Measurements from ENCODE around the gene MERTK.
"Not testable (repeated sequence)": the region's sequence is repeated elsewhere in the genome, so short reads cannot be mapped to it uniquely, and the experiment has no call there.

Gene MERTK

GRCh38 chr2:111910609-111911277 is 12.3 kb downstream of the MERTK start:
- peak; percentile 29 for DNase-seq

GRCh38 chr2:111911295-111911977 is 13.0 kb downstream of the MERTK start:
- not testable (repeated sequence) for DNase-seq

- no peak for DNase-seq
Measured at GRCh38 chr2:111912547-111912946, 14.1 kb downstream of the MERTK start.

GRCh38 chr2:111917106-111917505 is 18.7 kb downstream of the MERTK start:
- DNase-seq, result no peak

- no peak for DNase-seq
Measured at GRCh38 chr2:111918383-111918806, 20.0 kb downstream of the MERTK start.

- DNase-seq, result no peak
Measured at GRCh38 chr2:111919365-111919764, 21.0 kb downstream of the MERTK start.

- no peak for DNase-seq
Measured at GRCh38 chr2:111919794-111920608, 21.6 kb downstream of the MERTK start.

- DNase-seq, result no peak
Measured at GRCh38 chr2:111923276-111923804, 24.9 kb downstream of the MERTK start.

GRCh38 chr2:111924617-111925107 is 26.3 kb downstream of the MERTK start:
- DNase-seq, result no peak

- no peak for DNase-seq
Measured at GRCh38 chr2:111927723-111928122, 29.3 kb downstream of the MERTK start.

GRCh38 chr2:111930409-111930808 is 32.0 kb downstream of the MERTK start:
- DNase-seq, result no peak

- no peak for DNase-seq
Measured at GRCh38 chr2:111930875-111931274, 32.5 kb downstream of the MERTK start.

GRCh38 chr2:111932841-111933291 is 34.5 kb downstream of the MERTK start:
- no peak for DNase-seq

- DNase-seq, result not testable (repeated sequence)
Measured at GRCh38 chr2:111933900-111934299, 35.5 kb downstream of the MERTK start.

GRCh38 chr2:111936881-111937280 is 38.5 kb downstream of the MERTK start:
- no peak for DNase-seq

- DNase-seq, result no peak
Measured at GRCh38 chr2:111938392-111938791, 40.0 kb downstream of the MERTK start.

- no peak for DNase-seq
Measured at GRCh38 chr2:111940333-111941196, 42.2 kb downstream of the MERTK start.

- no peak for DNase-seq
Measured at GRCh38 chr2:111941531-111941930, 43.1 kb downstream of the MERTK start.

- no peak for DNase-seq
Measured at GRCh38 chr2:111944531-111945210, 46.3 kb downstream of the MERTK start.

- DNase-seq, result no peak
Measured at GRCh38 chr2:111945444-111946293, 47.3 kb downstream of the MERTK start.
